Lung (tissue), 12 donors: Measurements from ENCODE around the gene ARPP21. TPM values are rescaled to one million over a fixed set of nuclear protein-coding genes. Genes with fewer than 3 reads are reported as not detected.

Source experiments
- ATAC-seq: fragments of 200-7000 bp; cut with Tn5 transposase; one replicate; pipeline ENCODE4 v1.9.1; 2020; ENCODE audit warnings: moderate number of reproducible peaks; ENCODE audit not compliant: insufficient read depth, low FRiP score
- DNase-seq, 3 donors: peaks; one replicate each; pipeline ENCODE4 v3.0.0-alpha.2; 2013 to 2017
- H3K27ac ChIP-seq, 2 donors: one replicate each; pipeline ENCODE4 v1.5.1; 2013; ENCODE audit warnings: mild to moderate bottlenecking in 2 of 2, moderate library complexity in 2 of 2, control low read depth in 1 of 2, inconsistent platforms in 1 of 2, low read depth in 1 of 2, low read length in 1 of 2
- H3K27me3 ChIP-seq, 3 donors: one replicate each; pipeline ENCODE4 v1.5.1; 2013; ENCODE audit warnings: low read length in 2 of 3; ENCODE audit not compliant: control insufficient read depth in 3 of 3, insufficient read depth in 3 of 3
- H3K36me3 ChIP-seq, 4 donors: one replicate each; pipeline ENCODE4 v1.5.1; 2013; ENCODE audit warnings: low read length in 4 of 4, mild to moderate bottlenecking in 1 of 4, moderate library complexity in 1 of 4; ENCODE audit not compliant: control insufficient read depth in 4 of 4, insufficient read depth in 4 of 4
- H3K4me1 ChIP-seq, 5 donors: one replicate each; pipeline ENCODE4 v1.5.1; 2013; ENCODE audit warnings: low read length in 5 of 5, mild to moderate bottlenecking in 2 of 5, moderate library complexity in 1 of 5; ENCODE audit not compliant: control insufficient read depth in 5 of 5, insufficient read depth in 5 of 5
- H3K4me3 ChIP-seq: one replicate; pipeline ENCODE4 v1.5.1; 2013; ENCODE audit warnings: mild to moderate bottlenecking, control low read depth, moderate library complexity
- H3K9ac ChIP-seq, 2 donors: one replicate each; pipeline ENCODE4 v1.5.1; 2013; ENCODE audit warnings: low read length in 2 of 2, control low read depth in 1 of 2; ENCODE audit not compliant: insufficient read depth in 1 of 2
- H3K9me3 ChIP-seq, 4 donors: one replicate each; pipeline ENCODE4 v1.5.1; 2013; ENCODE audit warnings: low read length in 3 of 4, mild to moderate bottlenecking in 1 of 4, moderate library complexity in 1 of 4; ENCODE audit not compliant: control insufficient read depth in 4 of 4, insufficient read depth in 3 of 4
- WGBS, 2 donors: extraction: QIAGEN DNeasy Blood & Tissue Kit; methylation state at CpG; one replicate each; pipeline ENCODE4 v1.1.7; 2013; 5-methylcytosine and 5-hydroxymethylcytosine counted together
- polyA plus RNA-seq, 2 donors: library from polyadenylated mRNA; stranded (reverse); fragments of 200-250 nt; gene quantifications; one replicate each; pipeline ENCODE4 v1.2.1, GENCODE V29; 2013
- total RNA-seq, 2 donors: library from RNA; depleted of rRNA in 1 of 2; stranded (reverse); fragments of >200 nt in 1 of 2; gene quantifications; one replicate each; pipeline ENCODE4 v1.2.1, GENCODE V29; 2014 to 2021
- TF ChIP-seq, protein P1 (sequence below): IDR thresholded peaks from 2 replicates; pipeline ENCODE4 v1.5.1; 2012; ENCODE audit warnings: mild to moderate bottlenecking; ENCODE audit errors: control extremely low read depth, extremely low read depth
- donor health status: control.
- donor health status: control.
- donor health status: Bipolar disorder and iron deficiency.
- donor health status: healthy.
- donor health status: DM: yes; HTN: yes; CAD: no.

Gene ARPP21
- total and polyA plus RNA-seq, 4 donors: 0.71 TPM; not detected in 3

- DNase-seq (no peak), ATAC-seq (no peak)
- 80% methylated on average over 3 of the region's 3 CpGs for WGBS, 2 donors
- peaks cover 0 to 6% (median 0%) of the 10 kb centered on the region in 4 donors for H3K9me3 ChIP-seq
- H3K9ac ChIP-seq: no peak overlapping the region
- H3K4me1 ChIP-seq: no peaks in the 10 kb centered on the region
- H3K4me3 ChIP-seq: no peak overlapping the region
- H3K36me3 ChIP-seq: no peaks in the 10 kb centered on the region
- TF ChIP-seq, protein P1, sequence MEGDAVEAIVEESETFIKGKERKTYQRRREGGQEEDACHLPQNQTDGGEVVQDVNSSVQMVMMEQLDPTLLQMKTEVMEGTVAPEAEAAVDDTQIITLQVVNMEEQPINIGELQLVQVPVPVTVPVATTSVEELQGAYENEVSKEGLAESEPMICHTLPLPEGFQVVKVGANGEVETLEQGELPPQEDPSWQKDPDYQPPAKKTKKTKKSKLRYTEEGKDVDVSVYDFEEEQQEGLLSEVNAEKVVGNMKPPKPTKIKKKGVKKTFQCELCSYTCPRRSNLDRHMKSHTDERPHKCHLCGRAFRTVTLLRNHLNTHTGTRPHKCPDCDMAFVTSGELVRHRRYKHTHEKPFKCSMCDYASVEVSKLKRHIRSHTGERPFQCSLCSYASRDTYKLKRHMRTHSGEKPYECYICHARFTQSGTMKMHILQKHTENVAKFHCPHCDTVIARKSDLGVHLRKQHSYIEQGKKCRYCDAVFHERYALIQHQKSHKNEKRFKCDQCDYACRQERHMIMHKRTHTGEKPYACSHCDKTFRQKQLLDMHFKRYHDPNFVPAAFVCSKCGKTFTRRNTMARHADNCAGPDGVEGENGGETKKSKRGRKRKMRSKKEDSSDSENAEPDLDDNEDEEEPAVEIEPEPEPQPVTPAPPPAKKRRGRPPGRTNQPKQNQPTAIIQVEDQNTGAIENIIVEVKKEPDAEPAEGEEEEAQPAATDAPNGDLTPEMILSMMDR: no peak
- no peak overlapping the region for H3K27ac ChIP-seq
- H3K27me3 ChIP-seq: peaks cover 0 to 12% (median 0%) of the 10 kb centered on the region in 3 donors
Observed at GRCh38 chr3:35688826-35689225, 49.5 kb downstream of the ARPP21 start.

DNA sequence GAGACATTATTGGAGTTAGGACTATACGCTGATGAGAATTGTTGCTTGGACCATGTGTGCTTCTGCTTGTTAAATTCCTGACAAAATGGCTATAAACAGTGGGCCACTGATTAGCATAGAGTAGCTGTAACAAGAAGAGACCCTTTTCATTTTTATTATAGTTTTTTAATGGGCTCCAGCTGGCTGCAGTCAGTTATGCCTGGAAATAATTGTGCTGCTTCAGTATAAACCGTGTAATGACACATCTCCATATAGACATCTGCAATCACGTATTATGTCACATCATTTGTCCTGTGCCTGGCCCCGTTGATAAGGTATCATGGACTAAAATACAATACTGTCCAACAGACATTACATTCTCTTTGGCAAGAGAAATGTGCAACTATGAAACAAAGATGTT is 50.9 kb downstream of the ARPP21 start:
- Histone ChIP-seq H3K4me3 (no peak overlapping the region), H3K27me3 (peaks cover 0 to 9% (median 0%) of the 10 kb centered on the region in 3 donors), H3K4me1 (no peaks in the 10 kb centered on the region), H3K36me3 (no peaks in the 10 kb centered on the region), H3K27ac (no peak overlapping the region), H3K9me3 (peaks cover 0 to 6% (median 0%) of the 10 kb centered on the region in 4 donors), H3K9ac (no peak overlapping the region)
- TF ChIP-seq, protein P1: no peak
- DNase-seq: peak; percentile 41 to 88 (median 88)
- WGBS, 2 donors: 55 to 71% methylated on average over 4 of the region's 4 CpGs
- no peak for ATAC-seq

GRCh38 chr3:35705904-35706303 is 66.6 kb downstream of the ARPP21 start:
- H3K4me1 ChIP-seq: no peaks in the 10 kb centered on the region
- no peak overlapping the region for H3K27ac ChIP-seq
- H3K36me3 ChIP-seq: no peaks in the 10 kb centered on the region
- no peak overlapping the region for H3K9ac ChIP-seq
- TF ChIP-seq, protein P1: no peak
- H3K9me3 ChIP-seq: peaks cover 0 to 2% (median 0%) of the 10 kb centered on the region in 4 donors
- H3K4me3 ChIP-seq: no peak overlapping the region
- ATAC-seq (no peak), DNase-seq (no peak)
- WGBS, 2 donors: 44 to 51% methylated on average over 3 of the region's 3 CpGs
- peaks cover 0 to 34% (median 0%) of the 10 kb centered on the region in 3 donors for H3K27me3 ChIP-seq

- no peak for ATAC-seq
- WGBS, 2 donors: 83 to 92% methylated on average over 3 of the region's 3 CpGs
Observed at GRCh38 chr3:35707904-35708303, 68.6 kb downstream of the ARPP21 start.

More at GRCh38 chr3:35707904-35708303, 68.6 kb downstream of the ARPP21 start:
- Histone ChIP-seq H3K4me3 (no peak overlapping the region), H3K27ac (no peak overlapping the region), H3K4me1 (no peaks in the 10 kb centered on the region), H3K27me3 (peaks cover 0 to 25% (median 0%) of the 10 kb centered on the region in 3 donors), H3K36me3 (no peaks in the 10 kb centered on the region), H3K9me3 (peaks cover 0 to 2% (median 0%) of the 10 kb centered on the region in 4 donors), H3K9ac (no peak overlapping the region)
- no peak for DNase-seq
- TF ChIP-seq, protein P1: no peak
